ENCODE measurements around the gene HPS5. TPM values are rescaled to one million over a fixed set of nuclear protein-coding genes. Genes with fewer than 3 reads are reported as not detected.
"Not testable (repeated sequence)": the region's sequence is repeated elsewhere in the genome, so short reads cannot be mapped to it uniquely, and the experiment has no call there.

HPS5 gene
- total and polyA plus RNA-seq, 12 donors = 5.3 to 14.9 (median 11.7) TPM

GRCh38 chr11:18253233-18253632 is 68.7 kb downstream of the HPS5 start:
- H3K36me3 ChIP-seq = no peaks in the 10 kb centered on the region
- DNase-seq (no peak), ATAC-seq (no peak)
- H3K4me3 ChIP-seq = no peak overlapping the region
- H3K27ac ChIP-seq = no peak overlapping the region
- H3K27me3 ChIP-seq = peaks cover 0 to 13% (median 0%) of the 10 kb centered on the region in 7 donors
- no peak for TF ChIP-seq CTCF (IDR thresholded peaks at IDR 0.05)
- H3K9me3 ChIP-seq = no peaks in the 10 kb centered on the region
- H3K4me1 ChIP-seq = no peaks in the 10 kb centered on the region
- 82 to 84% methylated on average over 3 of the region's 3 CpGs for WGBS, 2 donors
- intact Hi-C loops (cut with DNase I) = no loop called here

DNA sequence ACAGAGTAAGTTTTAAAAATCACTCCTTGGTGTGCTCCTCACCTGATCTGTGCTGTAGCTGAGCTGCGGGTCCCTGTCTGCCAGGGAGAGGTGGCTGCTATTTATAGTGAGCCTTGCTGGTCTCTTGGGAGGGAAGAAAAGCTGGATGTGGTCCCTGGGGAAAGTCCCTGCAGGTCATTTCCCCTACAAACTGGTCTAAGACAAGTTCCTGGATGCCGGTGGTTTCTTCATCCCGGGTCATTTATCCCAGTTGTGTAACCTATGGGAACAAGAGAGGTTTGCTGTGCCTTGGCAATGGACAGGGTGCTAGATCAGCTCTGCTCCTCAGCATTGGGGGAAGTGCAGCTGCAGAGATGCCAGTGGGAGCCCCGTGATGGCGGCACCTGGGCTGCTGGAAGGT is 73.4 kb downstream of the HPS5 start, which contains the start of gene SAA2:
TSS of gene SAA2 (minus strand) at position 108 of the 400 bp plus-strand sequence. CDS start 657 bp downstream, outside the sequence.
- H3K4me1 ChIP-seq = no peaks in the 10 kb centered on the region
- H3K27ac ChIP-seq = no peak within 1 kb of the TSS
- no peaks in the 10 kb centered on the region for H3K36me3 ChIP-seq
- 56 to 57% methylated on average over 5 of the region's 5 CpGs for WGBS, 2 donors
- no peaks in the 10 kb centered on the region for H3K9me3 ChIP-seq
- DNase-seq (no peak), ATAC-seq (peak in 1 of 8 donors; percentile 20)
- H3K4me3 ChIP-seq = no peak within 1 kb of the TSS
- intact Hi-C loops (cut with DNase I) = no loop called here
- TF ChIP-seq CTCF (IDR thresholded peaks at IDR 0.05) = no peak
- peaks cover 0 to 8% (median 0%) of the 10 kb centered on the region in 7 donors for H3K27me3 ChIP-seq

- H3K36me3 ChIP-seq; ATAC-seq; H3K27ac ChIP-seq; DNase-seq; H3K4me3 ChIP-seq; H3K27me3 ChIP-seq; H3K9me3 ChIP-seq; H3K4me1 ChIP-seq; intact Hi-C loops (cut with DNase I): not testable (repeated sequence)
- WGBS, 2 donors = 43 to 49% methylated on average over 2 of the region's 6 CpGs
Observed at GRCh38 chr11:18247191-18247581, 74.8 kb downstream of the HPS5 start.

- H3K9me3 ChIP-seq; DNase-seq; H3K4me1 ChIP-seq; H3K36me3 ChIP-seq; ATAC-seq; H3K27me3 ChIP-seq; intact Hi-C loops (cut with DNase I): not testable (repeated sequence)
- Histone ChIP-seq H3K27ac (peak overlapping the region in 1 of 10 donors; percentile 64), H3K4me3 (peak overlapping the region in 1 of 10 donors; percentile 27)
- WGBS, 2 donors = 77 to 81% methylated on average over 10 to 11 of the region's 11 CpGs
Observed at GRCh38 chr11:18246379-18247190, 75.4 kb downstream of the HPS5 start.

GRCh38 chr11:18245396-18245795 is 76.5 kb downstream of the HPS5 start:
- Histone ChIP-seq H3K27me3 (peaks cover 0 to 8% (median 0%) of the 10 kb centered on the region in 7 donors), H3K4me1 (no peaks in the 10 kb centered on the region), H3K36me3 (no peaks in the 10 kb centered on the region), H3K27ac (no peak overlapping the region), H3K4me3 (no peak overlapping the region), H3K9me3 (no peaks in the 10 kb centered on the region)
- DNase-seq = no peak
- peak in 1 of 8 donors; percentile 9 for ATAC-seq
- no peak for TF ChIP-seq CTCF (IDR thresholded peaks at IDR 0.05)
- intact Hi-C loops (cut with DNase I) = no loop called here
- WGBS, 2 donors = 64 to 66% methylated on average over 6 of the region's 6 CpGs

Measured in heart right ventricle (tissue), 16 donors.